ENCODE results near the gene KCTD7. TPM values are rescaled to one million over a fixed set of nuclear protein-coding genes. Genes with fewer than 3 reads are reported as not detected.
A peak's percentile ranks its signal among the peaks of the same experiment; 100 is the strongest.
"Not testable (repeated sequence)": the region's sequence is repeated elsewhere in the genome, so short reads cannot be mapped to it uniquely, and the experiment has no call there.

KCTD7 gene
- total RNA-seq, result 14.8 and 17.7 TPM in 2 replicates

DNA sequence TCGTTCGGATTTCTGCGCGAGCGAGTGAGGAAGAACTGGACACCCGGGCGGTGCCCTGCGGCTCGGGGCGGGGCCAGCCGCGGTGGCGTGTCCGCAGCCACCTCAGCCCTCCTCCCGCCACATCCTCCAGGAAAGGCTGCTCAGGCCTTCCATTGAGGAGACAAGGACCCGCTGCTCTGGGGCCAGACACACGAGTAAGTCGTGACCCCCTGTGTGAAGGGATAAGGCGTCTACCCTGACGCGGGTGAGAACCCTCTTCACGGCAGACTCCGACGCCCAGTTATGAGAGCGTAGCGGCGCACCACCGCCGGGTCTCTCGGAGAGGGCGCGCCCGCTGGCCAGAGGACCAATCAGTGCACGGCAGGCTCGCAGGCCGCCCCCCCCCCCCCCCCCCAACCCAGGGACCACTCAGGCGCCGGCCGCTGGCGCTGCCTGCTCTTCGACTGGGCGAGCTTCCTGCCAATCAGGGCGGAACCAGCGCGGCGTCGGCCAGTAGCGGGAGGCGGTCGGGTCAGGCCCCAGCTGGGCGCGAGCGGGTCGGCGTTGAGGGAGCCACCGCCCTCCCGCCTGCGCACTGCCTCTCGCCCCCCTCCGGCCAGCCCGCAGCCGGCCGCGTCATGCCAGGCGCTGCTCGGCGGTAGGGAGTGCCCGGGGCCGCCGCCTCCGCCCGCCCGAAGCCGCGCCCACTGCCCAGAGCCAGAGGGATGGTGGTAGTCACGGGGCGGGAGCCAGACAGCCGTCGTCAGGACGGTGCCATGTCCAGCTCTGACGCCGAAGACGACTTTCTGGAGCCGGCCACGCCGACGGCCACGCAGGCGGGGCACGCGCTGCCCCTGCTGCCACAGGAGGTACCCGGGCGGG is at the start of gene KCTD7:
Gene KCTD7 (plus strand): TSS at position 521 of the 861 bp plus-strand sequence. CDS start 184 bp downstream, at position 705.
- DNase-seq (ENCODE audit: insufficient read length, low spot score, missing footprints), result peak; percentile 100
- no peaks in the 10 kb centered on the region for H4K20me1 ChIP-seq (ENCODE audit: insufficient read depth, low read length)
- TF ChIP-seq, protein P1, sequence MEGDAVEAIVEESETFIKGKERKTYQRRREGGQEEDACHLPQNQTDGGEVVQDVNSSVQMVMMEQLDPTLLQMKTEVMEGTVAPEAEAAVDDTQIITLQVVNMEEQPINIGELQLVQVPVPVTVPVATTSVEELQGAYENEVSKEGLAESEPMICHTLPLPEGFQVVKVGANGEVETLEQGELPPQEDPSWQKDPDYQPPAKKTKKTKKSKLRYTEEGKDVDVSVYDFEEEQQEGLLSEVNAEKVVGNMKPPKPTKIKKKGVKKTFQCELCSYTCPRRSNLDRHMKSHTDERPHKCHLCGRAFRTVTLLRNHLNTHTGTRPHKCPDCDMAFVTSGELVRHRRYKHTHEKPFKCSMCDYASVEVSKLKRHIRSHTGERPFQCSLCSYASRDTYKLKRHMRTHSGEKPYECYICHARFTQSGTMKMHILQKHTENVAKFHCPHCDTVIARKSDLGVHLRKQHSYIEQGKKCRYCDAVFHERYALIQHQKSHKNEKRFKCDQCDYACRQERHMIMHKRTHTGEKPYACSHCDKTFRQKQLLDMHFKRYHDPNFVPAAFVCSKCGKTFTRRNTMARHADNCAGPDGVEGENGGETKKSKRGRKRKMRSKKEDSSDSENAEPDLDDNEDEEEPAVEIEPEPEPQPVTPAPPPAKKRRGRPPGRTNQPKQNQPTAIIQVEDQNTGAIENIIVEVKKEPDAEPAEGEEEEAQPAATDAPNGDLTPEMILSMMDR (IDR thresholded peaks at IDR 0.05; ENCODE audit: extremely low read depth, low read depth, low read length), result no peak
- peaks cover 8% of the 10 kb centered on the region for H3K36me3 ChIP-seq (ENCODE audit: insufficient read depth, low read length)
- peaks cover 37% of the 10 kb centered on the region for H3K79me2 ChIP-seq (ENCODE audit: insufficient read depth, low read length)
- peak within 1 kb of the TSS; percentile 97 for H2AFZ ChIP-seq (ENCODE audit: low read length)
- peak within 1 kb of the TSS; percentile 98 for H3K27ac ChIP-seq (ENCODE audit: low read depth, low read length)
- H3K4me2 ChIP-seq (ENCODE audit: insufficient read depth, low read length), result peak within 1 kb of the TSS; percentile 99
- H3K27me3 ChIP-seq (ENCODE audit: insufficient read depth, low read length), result no peaks in the 10 kb centered on the region
- H3K4me3 ChIP-seq (ENCODE audit: insufficient read depth, low read length), result peak within 1 kb of the TSS; percentile 95
- peaks cover 32% of the 10 kb centered on the region for H3K4me1 ChIP-seq (ENCODE audit: insufficient read depth, low read length)
- no peaks in the 10 kb centered on the region for H3K9me3 ChIP-seq (ENCODE audit: low read depth, low read length)

DNA sequence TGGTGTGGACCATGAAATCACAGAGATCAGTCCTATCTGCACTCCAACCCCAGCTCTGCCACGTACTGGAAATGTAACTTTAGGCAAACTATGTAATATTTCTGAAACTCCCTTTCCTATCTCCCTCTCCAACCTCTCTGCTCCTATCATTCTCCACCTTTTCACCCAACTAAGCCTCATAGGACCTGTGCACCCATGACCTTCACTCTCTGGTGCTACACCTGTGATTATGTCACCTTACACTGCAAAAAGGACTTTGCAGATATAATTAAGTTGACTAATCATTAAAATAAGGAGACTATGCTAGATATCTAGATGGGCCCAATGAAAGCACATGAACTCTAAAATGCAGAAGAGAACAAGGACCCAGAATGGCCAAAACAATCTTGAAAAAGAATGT is 48.3 kb upstream of the KCTD7 start:
- H3K4me1 ChIP-seq (ENCODE audit: insufficient read depth, low read length); H3K4me2 ChIP-seq (ENCODE audit: insufficient read depth, low read length); H3K4me3 ChIP-seq (ENCODE audit: insufficient read depth, low read length); DNase-seq (ENCODE audit: insufficient read length, low spot score, missing footprints); H3K9me3 ChIP-seq (ENCODE audit: low read depth, low read length); H3K27ac ChIP-seq (ENCODE audit: low read depth, low read length); H3K27me3 ChIP-seq (ENCODE audit: insufficient read depth, low read length); H2AFZ ChIP-seq (ENCODE audit: low read length): not testable (repeated sequence)
- H3K36me3 ChIP-seq (ENCODE audit: insufficient read depth, low read length), result peaks cover 46% of the 10 kb centered on the region
- H4K20me1 ChIP-seq (ENCODE audit: insufficient read depth, low read length), result peaks cover 58% of the 10 kb centered on the region
- peaks cover 100% of the 10 kb centered on the region for H3K79me2 ChIP-seq (ENCODE audit: insufficient read depth, low read length)

GRCh38 chr7:66582816-66583489 is 45.7 kb upstream of the KCTD7 start:
- H3K4me2 ChIP-seq (ENCODE audit: insufficient read depth, low read length); H2AFZ ChIP-seq (ENCODE audit: low read length); H3K4me1 ChIP-seq (ENCODE audit: insufficient read depth, low read length); H3K27me3 ChIP-seq (ENCODE audit: insufficient read depth, low read length); H3K9me3 ChIP-seq (ENCODE audit: low read depth, low read length); DNase-seq (ENCODE audit: insufficient read length, low spot score, missing footprints); H3K27ac ChIP-seq (ENCODE audit: low read depth, low read length); H3K4me3 ChIP-seq (ENCODE audit: insufficient read depth, low read length): not testable (repeated sequence)
- Histone ChIP-seq H3K79me2 (ENCODE audit: insufficient read depth, low read length) (peaks cover 100% of the 10 kb centered on the region), H3K36me3 (ENCODE audit: insufficient read depth, low read length) (peaks cover 37% of the 10 kb centered on the region), H4K20me1 (ENCODE audit: insufficient read depth, low read length) (peaks cover 67% of the 10 kb centered on the region)

DNA sequence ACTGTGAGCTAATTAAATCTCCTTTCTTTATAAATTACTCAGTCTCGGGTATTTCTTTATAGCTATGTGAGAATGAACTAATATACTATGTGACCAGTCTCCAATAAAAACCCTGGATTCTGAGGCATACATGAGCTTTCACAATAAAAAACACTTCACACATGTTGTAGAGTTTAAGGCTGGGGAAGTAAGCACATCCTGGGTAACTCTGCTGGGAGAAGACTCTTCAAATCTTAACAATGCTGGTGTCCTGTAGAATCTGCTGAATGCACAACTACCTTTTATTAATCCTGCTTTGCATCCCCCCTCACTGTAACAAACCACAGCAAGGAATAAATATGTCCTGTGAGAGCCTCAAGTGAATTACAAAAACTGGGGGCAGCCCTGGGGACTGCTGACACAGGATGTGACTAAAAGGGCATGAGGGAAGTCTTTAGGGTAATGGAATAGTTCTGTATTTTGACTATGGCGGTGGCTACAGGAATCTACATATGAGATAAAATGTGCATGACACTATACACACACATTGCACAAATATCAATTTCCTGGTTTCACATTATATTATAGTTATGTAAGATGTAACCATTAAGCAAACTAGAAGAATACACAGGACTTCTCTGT is 45.1 kb upstream of the KCTD7 start:
- Histone ChIP-seq H3K27me3 (ENCODE audit: insufficient read depth, low read length) (no peaks in the 10 kb centered on the region), H3K36me3 (ENCODE audit: insufficient read depth, low read length) (peaks cover 37% of the 10 kb centered on the region), H3K79me2 (ENCODE audit: insufficient read depth, low read length) (peaks cover 98% of the 10 kb centered on the region), H3K4me3 (ENCODE audit: insufficient read depth, low read length) (no peak overlapping the region), H3K4me2 (ENCODE audit: insufficient read depth, low read length) (no peak overlapping the region), H3K27ac (ENCODE audit: low read depth, low read length) (no peak overlapping the region), H2AFZ (ENCODE audit: low read length) (no peak overlapping the region), H3K9me3 (ENCODE audit: low read depth, low read length) (no peaks in the 10 kb centered on the region), H4K20me1 (ENCODE audit: insufficient read depth, low read length) (peaks cover 71% of the 10 kb centered on the region), H3K4me1 (ENCODE audit: insufficient read depth, low read length) (peaks cover 4% of the 10 kb centered on the region)
- TF ChIP-seq, protein P1 (IDR thresholded peaks at IDR 0.05; ENCODE audit: extremely low read depth, low read depth, low read length), result no peak
- no peak for DNase-seq (ENCODE audit: insufficient read length, low spot score, missing footprints)

Measured in osteoblast (primary cell).